Measurements from ENCODE around the gene TUSC2.
A peak's percentile ranks its signal among the peaks of the same experiment; 100 is the strongest.

TUSC2 gene, protein sequence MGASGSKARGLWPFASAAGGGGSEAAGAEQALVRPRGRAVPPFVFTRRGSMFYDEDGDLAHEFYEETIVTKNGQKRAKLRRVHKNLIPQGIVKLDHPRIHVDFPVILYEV

DNA sequence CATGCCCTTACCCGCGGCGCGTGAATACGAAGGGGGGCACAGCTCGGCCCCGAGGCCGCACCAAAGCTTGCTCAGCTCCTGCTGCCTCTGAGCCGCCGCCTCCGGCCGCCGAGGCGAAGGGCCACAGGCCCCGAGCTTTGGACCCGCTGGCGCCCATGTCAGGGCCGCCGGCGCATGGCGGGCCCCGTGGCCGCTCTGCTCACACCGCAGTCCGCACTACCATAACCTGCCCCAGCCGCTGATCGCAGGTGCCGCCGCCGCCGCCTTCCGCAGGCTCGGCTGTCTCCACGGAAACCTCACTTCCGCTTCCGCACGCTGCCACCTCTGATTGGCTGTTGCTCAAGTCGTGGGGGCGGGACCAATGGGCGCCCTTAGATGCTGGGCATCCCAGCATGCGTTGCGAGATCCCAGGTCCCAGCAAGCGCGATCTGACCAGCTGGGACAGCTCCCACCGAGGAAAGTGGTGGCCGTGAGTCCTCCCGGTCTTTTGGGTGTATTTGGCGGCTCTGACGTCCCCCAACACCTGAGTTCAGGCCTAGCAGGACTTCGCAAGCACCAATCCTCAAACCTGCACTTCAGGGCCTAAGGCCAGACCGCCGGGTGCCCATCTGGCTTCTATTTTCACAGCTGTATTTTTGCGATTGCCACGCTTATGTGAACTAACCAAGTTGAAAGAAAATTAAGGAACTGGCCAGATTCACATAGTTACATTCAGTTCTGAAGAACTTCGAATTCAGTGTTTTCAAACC, at the start of gene TUSC2:
Gene TUSC2, minus strand, starts transcription at position 281 of the 749 bp plus-strand sequence. Its CDS starts 124 bp downstream, at position 157.
- TF ChIP-seq, protein P1, sequence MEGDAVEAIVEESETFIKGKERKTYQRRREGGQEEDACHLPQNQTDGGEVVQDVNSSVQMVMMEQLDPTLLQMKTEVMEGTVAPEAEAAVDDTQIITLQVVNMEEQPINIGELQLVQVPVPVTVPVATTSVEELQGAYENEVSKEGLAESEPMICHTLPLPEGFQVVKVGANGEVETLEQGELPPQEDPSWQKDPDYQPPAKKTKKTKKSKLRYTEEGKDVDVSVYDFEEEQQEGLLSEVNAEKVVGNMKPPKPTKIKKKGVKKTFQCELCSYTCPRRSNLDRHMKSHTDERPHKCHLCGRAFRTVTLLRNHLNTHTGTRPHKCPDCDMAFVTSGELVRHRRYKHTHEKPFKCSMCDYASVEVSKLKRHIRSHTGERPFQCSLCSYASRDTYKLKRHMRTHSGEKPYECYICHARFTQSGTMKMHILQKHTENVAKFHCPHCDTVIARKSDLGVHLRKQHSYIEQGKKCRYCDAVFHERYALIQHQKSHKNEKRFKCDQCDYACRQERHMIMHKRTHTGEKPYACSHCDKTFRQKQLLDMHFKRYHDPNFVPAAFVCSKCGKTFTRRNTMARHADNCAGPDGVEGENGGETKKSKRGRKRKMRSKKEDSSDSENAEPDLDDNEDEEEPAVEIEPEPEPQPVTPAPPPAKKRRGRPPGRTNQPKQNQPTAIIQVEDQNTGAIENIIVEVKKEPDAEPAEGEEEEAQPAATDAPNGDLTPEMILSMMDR (conservative IDR thresholded peaks at IDR 0.05; ENCODE audit: low read depth, low read length) = no peak
- peak; percentile 80 for DNase-seq (ENCODE audit: low read depth)
- peak within 1 kb of the TSS; percentile 86 for H3K4me3 ChIP-seq (ENCODE audit: low read length)

DNA sequence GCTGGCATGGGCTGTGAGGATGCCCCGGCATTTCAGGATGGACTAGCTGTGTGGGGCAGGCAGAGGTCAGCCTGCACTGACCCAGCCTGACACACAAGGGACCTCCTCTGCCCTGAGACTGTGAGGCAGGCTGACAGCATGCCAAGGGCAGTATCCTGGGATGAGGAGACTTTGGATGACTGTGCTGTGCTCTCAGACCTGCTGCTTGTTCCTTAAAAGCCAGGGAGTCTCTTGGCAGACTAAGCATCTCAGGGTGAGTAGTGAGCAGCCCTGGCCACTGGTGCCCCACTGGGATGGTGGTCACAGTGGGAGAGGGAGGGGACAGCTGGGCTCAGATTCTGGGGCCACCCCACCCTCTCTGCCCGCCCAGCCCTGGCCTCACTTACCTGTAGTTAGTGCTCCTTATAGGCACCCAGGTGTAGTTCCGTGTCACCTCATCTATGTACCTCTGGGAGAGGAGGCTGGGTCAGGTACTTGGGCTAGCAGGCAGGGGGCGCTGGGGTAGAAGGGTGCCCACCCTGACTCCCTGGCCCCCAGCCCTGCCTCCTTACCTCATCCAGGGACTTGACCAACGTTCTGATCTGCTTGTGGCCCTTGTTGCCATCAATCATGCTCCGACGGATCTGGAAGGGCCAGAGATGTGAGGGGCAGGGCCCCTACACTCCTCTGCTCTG, 47.4 kb upstream of the TUSC2 start:
- DNase-seq (ENCODE audit: low read depth) = no peak
- no peak overlapping the region for H3K4me3 ChIP-seq (ENCODE audit: low read length)
- TF ChIP-seq, protein P1 (conservative IDR thresholded peaks at IDR 0.05; ENCODE audit: low read depth, low read length) = peak; percentile 29

DNA sequence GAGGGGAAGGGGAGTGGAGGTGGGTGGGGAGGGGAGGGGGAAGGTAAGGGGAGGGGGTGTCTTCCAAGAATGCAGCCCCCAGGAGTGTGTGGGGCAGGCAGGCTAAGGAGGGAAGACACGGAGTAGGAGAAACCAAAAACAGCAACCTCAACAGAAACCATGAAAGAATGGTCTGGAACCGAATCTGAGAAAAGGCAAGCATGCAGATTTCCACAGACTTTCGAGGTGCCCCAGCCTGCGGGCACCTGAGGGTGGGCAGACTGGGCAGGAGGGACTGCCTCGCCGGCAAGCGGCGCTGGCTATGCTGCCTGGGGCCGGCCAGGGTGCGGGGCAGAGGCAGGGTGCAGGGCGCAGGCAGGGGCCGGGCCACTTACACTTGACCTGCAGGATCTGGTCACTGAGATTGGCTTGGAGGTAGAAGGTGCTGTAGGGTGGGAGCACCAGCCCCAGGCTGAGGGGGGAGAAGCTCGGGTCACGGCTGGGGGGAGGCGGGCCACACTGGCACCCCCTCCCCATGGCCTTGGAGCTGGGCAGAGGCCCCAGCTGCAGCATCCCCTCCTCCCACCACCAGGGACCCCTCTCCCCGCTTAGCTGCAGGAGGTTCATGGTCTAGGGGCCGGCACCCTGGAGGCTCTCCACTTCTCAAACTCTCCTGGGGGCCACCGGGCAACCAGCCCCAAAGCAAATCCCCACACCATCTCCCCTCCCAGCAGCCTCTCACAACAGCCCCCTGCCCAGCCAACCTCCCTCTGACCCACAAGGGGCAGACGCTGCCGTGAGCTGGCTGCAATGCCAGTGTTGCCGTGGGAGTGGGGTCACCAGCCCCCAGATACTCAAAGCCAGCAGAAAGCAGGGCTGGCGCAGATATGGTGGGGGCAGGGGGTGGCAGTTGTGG, 46.6 kb upstream of the TUSC2 start:
- no peak for DNase-seq (ENCODE audit: low read depth)
- no peak overlapping the region for H3K4me3 ChIP-seq (ENCODE audit: low read length)

DNA sequence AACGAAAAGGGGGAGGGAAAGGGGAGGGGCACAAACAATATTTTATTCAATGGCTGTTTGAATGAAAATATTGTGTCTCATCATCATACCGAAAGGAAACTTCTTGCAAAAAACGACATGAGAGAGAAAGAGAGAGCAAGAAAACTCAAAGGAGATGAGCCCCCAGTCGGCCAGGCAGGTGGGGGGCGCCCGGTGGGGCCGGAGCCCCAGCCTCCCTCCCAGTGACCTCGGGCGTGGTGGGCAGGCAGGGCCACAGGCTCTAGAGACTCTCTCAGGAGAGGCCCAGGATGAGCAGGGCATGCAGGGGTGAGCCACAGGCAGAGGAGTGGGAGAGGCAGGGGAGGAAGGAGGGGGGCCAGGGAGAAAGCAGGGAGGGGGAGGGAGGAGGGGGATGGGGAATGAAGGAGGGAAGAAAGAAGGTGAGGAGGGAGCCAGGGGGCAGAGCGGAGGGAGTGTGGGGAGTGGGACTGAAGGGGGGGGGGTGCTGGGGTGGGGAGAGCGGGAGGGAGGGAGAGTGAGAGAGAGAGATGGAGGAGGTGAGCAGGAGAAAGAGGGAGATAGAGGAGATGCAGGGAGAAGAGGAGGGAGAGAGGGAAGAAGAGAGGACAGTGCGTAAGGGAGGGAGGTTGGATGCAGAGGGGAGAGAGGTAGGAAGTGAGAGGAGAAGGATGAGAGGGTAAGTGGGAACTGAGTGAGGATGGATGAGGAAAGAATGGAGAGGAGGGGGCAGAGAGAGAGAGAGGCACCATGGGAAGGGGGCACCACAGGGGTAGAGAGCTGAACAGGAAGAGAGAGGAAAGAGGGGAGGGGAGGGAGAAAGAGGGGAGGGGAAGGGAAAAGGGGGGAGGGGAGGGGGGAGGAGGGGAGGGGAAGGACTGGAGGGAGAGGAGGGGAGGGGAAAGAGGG, 45.4 kb upstream of the TUSC2 start:
- TF ChIP-seq, protein P1 (conservative IDR thresholded peaks at IDR 0.05; ENCODE audit: low read depth, low read length) = no peak
- H3K4me3 ChIP-seq (ENCODE audit: low read length) = no peak overlapping the region

More for the DNA sequence above, 46.6 kb upstream of the TUSC2 start:
- TF ChIP-seq, protein P1 (conservative IDR thresholded peaks at IDR 0.05; ENCODE audit: low read depth, low read length) = no peak

DNA sequence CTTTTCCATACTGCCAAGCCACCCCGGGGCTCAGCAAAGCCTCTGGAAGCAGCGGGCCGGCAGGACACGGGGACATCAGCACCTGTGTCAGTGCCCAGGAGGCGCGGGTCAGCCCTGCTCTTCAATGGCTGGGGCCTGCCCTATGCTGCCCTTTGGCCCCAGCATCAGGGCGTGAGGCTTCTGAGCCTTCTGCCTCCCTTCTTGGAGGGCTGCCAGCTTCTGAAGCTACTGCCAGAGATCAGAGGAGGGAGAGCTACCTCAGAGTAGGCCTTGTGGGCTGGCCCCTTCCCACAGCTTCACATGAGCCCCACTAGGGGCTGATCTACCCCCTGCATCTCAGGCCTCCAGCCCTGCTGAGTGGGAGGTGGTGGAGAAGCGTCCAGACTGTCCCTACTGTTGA, 44.3 kb upstream of the TUSC2 start:
- no peak for DNase-seq (ENCODE audit: low read depth)
- H3K4me3 ChIP-seq (ENCODE audit: low read length) = no peak overlapping the region
- TF ChIP-seq, protein P1 (conservative IDR thresholded peaks at IDR 0.05; ENCODE audit: low read depth, low read length) = no peak

More for the DNA sequence above, 45.4 kb upstream of the TUSC2 start:
- no peak for DNase-seq (ENCODE audit: low read depth)

DNA sequence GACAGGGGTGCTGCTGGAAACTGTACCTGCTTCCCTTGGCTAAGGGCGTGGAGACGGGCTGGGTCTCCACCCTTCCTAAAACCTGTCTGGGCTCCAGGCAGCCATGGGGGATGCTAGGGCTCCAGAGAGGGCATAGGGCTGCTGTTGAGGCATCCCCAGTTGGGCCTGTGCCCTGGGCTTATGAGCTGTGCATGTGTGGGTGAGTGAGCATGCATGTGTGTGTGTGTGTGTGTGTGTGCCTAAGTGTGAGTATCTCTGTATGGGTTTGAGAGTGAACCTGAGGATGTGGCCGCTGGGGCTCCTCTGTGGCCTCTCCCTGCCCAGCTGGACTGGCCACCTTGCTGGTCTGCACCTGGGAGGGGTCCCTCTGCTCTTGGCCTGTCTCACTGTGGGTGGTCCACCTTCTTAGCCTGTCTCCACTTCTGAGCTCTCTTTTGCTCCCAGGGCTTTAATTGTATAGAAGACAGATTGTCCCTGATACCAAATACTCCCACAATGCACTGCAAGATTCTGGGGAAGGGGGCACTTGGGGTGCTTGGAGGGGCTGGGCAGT, 43.2 kb upstream of the TUSC2 start:
- H3K4me3 ChIP-seq (ENCODE audit: low read length) = no peak overlapping the region
- TF ChIP-seq, protein P1 (conservative IDR thresholded peaks at IDR 0.05; ENCODE audit: low read depth, low read length) = no peak
- DNase-seq (ENCODE audit: low read depth) = no peak
